Liver (tissue), 9 donors: ENCODE data around the gene RPUSD2. TPM values are rescaled to one million over a fixed set of nuclear protein-coding genes. Genes with fewer than 3 reads are reported as not detected.

Experiments
- DNase-seq: peaks from one replicate; pipeline ENCODE4 v3.0.0-alpha.2; 2017; ENCODE audit warnings: low spot score
- H3K27ac ChIP-seq, 2 donors: one replicate each; pipeline ENCODE4 v1.7.0; 2013; ENCODE audit warnings: inconsistent platforms in 2 of 2, low read length in 2 of 2, control low read depth in 1 of 2, low read depth in 1 of 2, mild to moderate bottlenecking in 1 of 2
- H3K27me3 ChIP-seq, 4 donors: one replicate each; pipeline versions ENCODE4 v1.6.1 to v1.7.0; 2013; ENCODE audit warnings: low read length in 3 of 4, inconsistent platforms in 1 of 4, mild to moderate bottlenecking in 1 of 4, moderate library complexity in 1 of 4; ENCODE audit not compliant: control insufficient read depth in 4 of 4, insufficient read depth in 4 of 4
- H3K36me3 ChIP-seq, 4 donors: one replicate each; pipeline versions ENCODE4 v1.6.1 to v1.7.0; 2013; ENCODE audit warnings: low read length in 3 of 4, mild to moderate bottlenecking in 3 of 4, low read depth in 1 of 4, moderate library complexity in 1 of 4; ENCODE audit not compliant: control insufficient read depth in 4 of 4, insufficient read depth in 3 of 4
- H3K4me1 ChIP-seq, 4 donors: one replicate each; pipeline versions ENCODE4 v1.6.1 to v1.7.0; 2013; ENCODE audit warnings: low read length in 3 of 4, mild to moderate bottlenecking in 3 of 4, moderate library complexity in 1 of 4; ENCODE audit not compliant: control insufficient read depth in 4 of 4, insufficient read depth in 4 of 4
- H3K4me3 ChIP-seq, 3 donors: one replicate each; pipeline versions ENCODE4 v1.6.1 to v1.7.0; 2013; ENCODE audit warnings: low read length in 3 of 3, control low read depth in 1 of 3, low read depth in 1 of 3, mild to moderate bottlenecking in 1 of 3
- H3K9ac ChIP-seq, 2 donors: one replicate each; pipeline ENCODE4 v1.7.0; 2013; ENCODE audit warnings: low read length in 2 of 2, mild to moderate bottlenecking in 2 of 2, moderate library complexity in 2 of 2, control low read depth in 1 of 2, low read depth in 1 of 2
- H3K9me3 ChIP-seq, 4 donors: one replicate each; pipeline versions ENCODE4 v1.6.1 to v1.7.0; 2013; ENCODE audit warnings: low read length in 3 of 4; ENCODE audit not compliant: control insufficient read depth in 4 of 4
- CTCF ChIP-seq: fragments of 150-350 bp; IDR thresholded peaks from 2 replicates; pipeline ENCODE4 v1.5.1; 2017; ENCODE audit warnings: improper control_type of control experiment, low read depth, low read length; ENCODE audit not compliant: missing input control
- EGR1 ChIP-seq, 2 donors: IDR thresholded peaks; 2 replicates each; pipeline ENCODE4 v1.6.1; 2016 to 2018; ENCODE audit warnings: antibody characterized with exemption in 2 of 2, low read depth in 2 of 2
- FOXA1 ChIP-seq: IDR thresholded peaks from 2 replicates; pipeline ENCODE4 v1.6.1; 2016; ENCODE audit warnings: antibody characterized with exemption
- FOXA2 ChIP-seq: IDR thresholded peaks from 2 replicates; pipeline ENCODE4 v1.6.1; 2016; ENCODE audit warnings: antibody characterized with exemption
- GABPA ChIP-seq, 2 donors: IDR thresholded peaks in 1 of 2; conservative IDR thresholded peaks in 1 of 2; 2 replicates each; pipeline ENCODE4 v1.6.1; 2016; ENCODE audit warnings: antibody characterized with exemption in 2 of 2, mild to moderate bottlenecking in 1 of 2, moderate library complexity in 1 of 2
- HNF4A ChIP-seq, 2 donors: conservative IDR thresholded peaks; 2 replicates each; pipeline ENCODE4 v1.6.1; 2016; ENCODE audit warnings: antibody characterized with exemption in 2 of 2, mild to moderate bottlenecking in 2 of 2
- HNF4G ChIP-seq: IDR thresholded peaks from 2 replicates; pipeline ENCODE4 v1.6.1; 2016; ENCODE audit warnings: antibody characterized with exemption
- JUND ChIP-seq, 2 donors: IDR thresholded peaks; 2 replicates each; pipeline ENCODE4 v1.6.1; 2016; ENCODE audit warnings: antibody characterized with exemption in 2 of 2
- MAX ChIP-seq: IDR thresholded peaks from 2 replicates; pipeline ENCODE4 v1.6.1; 2016; ENCODE audit warnings: antibody characterized with exemption
- NR2F2 ChIP-seq: IDR thresholded peaks from 2 replicates; pipeline ENCODE4 v1.6.1; 2016; ENCODE audit warnings: antibody characterized with exemption
- RAD21 ChIP-seq, 2 donors: IDR thresholded peaks; 2 replicates each; pipeline ENCODE4 v1.6.1; 2016; ENCODE audit warnings: antibody characterized with exemption in 2 of 2, mild to moderate bottlenecking in 2 of 2
- REST ChIP-seq: IDR thresholded peaks from 2 replicates; pipeline ENCODE4 v1.6.1; 2016; ENCODE audit warnings: antibody characterized with exemption, mild to moderate bottlenecking
- RXRA ChIP-seq, 2 donors: IDR thresholded peaks; 2 replicates each; pipeline ENCODE4 v1.6.1; 2017 to 2018; ENCODE audit warnings: antibody characterized with exemption in 2 of 2, mild to moderate bottlenecking in 1 of 2
- SP1 ChIP-seq: IDR thresholded peaks from 2 replicates; pipeline ENCODE4 v1.6.1; 2018; ENCODE audit warnings: antibody characterized with exemption, mild to moderate bottlenecking
- TAF1 ChIP-seq: conservative IDR thresholded peaks from 2 replicates; pipeline ENCODE4 v1.6.1; 2016; ENCODE audit warnings: antibody characterized with exemption, mild to moderate bottlenecking
- YY1 ChIP-seq: IDR thresholded peaks from 2 replicates; pipeline ENCODE4 v1.6.1; 2016; ENCODE audit warnings: antibody characterized with exemption, mild to moderate bottlenecking
- ZBTB33 ChIP-seq: IDR thresholded peaks from 2 replicates; pipeline ENCODE4 v1.6.1; 2016; ENCODE audit warnings: antibody characterized with exemption
- WGBS: extraction: QIAGEN DNeasy Blood & Tissue Kit; methylation state at CpG from one replicate; pipeline ENCODE4 v1.1.7; 2013; 5-methylcytosine and 5-hydroxymethylcytosine counted together
- polyA plus RNA-seq, 2 donors: library from polyadenylated mRNA; stranded (reverse) in 1 of 2; unstranded in 1 of 2; fragments of 200-250 nt in 1 of 2; fragments of >200 nt in 1 of 2; fragmentation: Nextera tagmentation in 1 of 2; extraction: Ambion mirVana in 1 of 2; gene quantifications; one replicate each; pipeline versions ENCODE4 v1.2.1 to v1.2.3, GENCODE V29; 2013 to 2015
- total RNA-seq, 2 donors: library from RNA; depleted of rRNA; stranded (reverse); fragments of >200 nt; gene quantifications; one replicate each; pipeline ENCODE4 v1.2.3, GENCODE V29; 2014
- donor health status: healthy.
- donor health status: healthy.
- donor health status: healthy.
- donor health status: healthy.
- donor health status: healthy.

RPUSD2 gene
- total and polyA plus RNA-seq, 4 donors: 5.3 to 7.6 (median 6.6) TPM

- H3K4me3 ChIP-seq: no peak overlapping the region
- peak; percentile 17 to 81 for TF ChIP-seq RXRA (IDR thresholded peaks at IDR 0.05)
- peak; percentile 70 for TF ChIP-seq FOXA2
- peak in 1 of 2 donors; percentile 42 for TF ChIP-seq JUND (IDR thresholded peaks at IDR 0.05)
- TF ChIP-seq TAF1: no peak
- TF ChIP-seq SP1: peak; percentile 31
- no peak for TF ChIP-seq CTCF
- peak; percentile 84 for TF ChIP-seq FOXA1
- no peak for TF ChIP-seq ZBTB33
- TF ChIP-seq MAX: peak; percentile 46
- peak; percentile 12 for TF ChIP-seq REST
- no peak for TF ChIP-seq EGR1 (IDR thresholded peaks at IDR 0.05; ENCODE audit: low read depth in 2 of 2)
- TF ChIP-seq NR2F2: no peak
- TF ChIP-seq GABPA (IDR thresholded peaks at IDR 0.05 in 1 of 2, conservative IDR thresholded peaks at IDR 0.05 in 1 of 2): no peak
- TF ChIP-seq HNF4G: no peak
- TF ChIP-seq YY1: peak; percentile 22
- peak; percentile 13 to 75 for TF ChIP-seq HNF4A (conservative IDR thresholded peaks at IDR 0.05)
- TF ChIP-seq RAD21 (IDR thresholded peaks at IDR 0.05): peak; percentile 12 to 13
- no peaks in the 10 kb centered on the region for H3K9me3 ChIP-seq
- H3K4me1 ChIP-seq: peaks cover 0 to 13% (median 10%) of the 10 kb centered on the region in 4 donors
- peak overlapping the region; percentile 23 to 39 for H3K27ac ChIP-seq
- no peak overlapping the region for H3K9ac ChIP-seq
- H3K36me3 ChIP-seq: peaks cover 0 to 20% (median 7%) of the 10 kb centered on the region in 4 donors
- WGBS: 33% methylated on average over 9 of the region's 9 CpGs
- DNase-seq: no peak
- H3K27me3 ChIP-seq: no peaks in the 10 kb centered on the region
These were observed 19.2 kb upstream of the RPUSD2 start for GRCh38 chr15:40549894-40550293.
